Measurements from ENCODE around the gene CRB1.

- TF ChIP-seq, protein P1, sequence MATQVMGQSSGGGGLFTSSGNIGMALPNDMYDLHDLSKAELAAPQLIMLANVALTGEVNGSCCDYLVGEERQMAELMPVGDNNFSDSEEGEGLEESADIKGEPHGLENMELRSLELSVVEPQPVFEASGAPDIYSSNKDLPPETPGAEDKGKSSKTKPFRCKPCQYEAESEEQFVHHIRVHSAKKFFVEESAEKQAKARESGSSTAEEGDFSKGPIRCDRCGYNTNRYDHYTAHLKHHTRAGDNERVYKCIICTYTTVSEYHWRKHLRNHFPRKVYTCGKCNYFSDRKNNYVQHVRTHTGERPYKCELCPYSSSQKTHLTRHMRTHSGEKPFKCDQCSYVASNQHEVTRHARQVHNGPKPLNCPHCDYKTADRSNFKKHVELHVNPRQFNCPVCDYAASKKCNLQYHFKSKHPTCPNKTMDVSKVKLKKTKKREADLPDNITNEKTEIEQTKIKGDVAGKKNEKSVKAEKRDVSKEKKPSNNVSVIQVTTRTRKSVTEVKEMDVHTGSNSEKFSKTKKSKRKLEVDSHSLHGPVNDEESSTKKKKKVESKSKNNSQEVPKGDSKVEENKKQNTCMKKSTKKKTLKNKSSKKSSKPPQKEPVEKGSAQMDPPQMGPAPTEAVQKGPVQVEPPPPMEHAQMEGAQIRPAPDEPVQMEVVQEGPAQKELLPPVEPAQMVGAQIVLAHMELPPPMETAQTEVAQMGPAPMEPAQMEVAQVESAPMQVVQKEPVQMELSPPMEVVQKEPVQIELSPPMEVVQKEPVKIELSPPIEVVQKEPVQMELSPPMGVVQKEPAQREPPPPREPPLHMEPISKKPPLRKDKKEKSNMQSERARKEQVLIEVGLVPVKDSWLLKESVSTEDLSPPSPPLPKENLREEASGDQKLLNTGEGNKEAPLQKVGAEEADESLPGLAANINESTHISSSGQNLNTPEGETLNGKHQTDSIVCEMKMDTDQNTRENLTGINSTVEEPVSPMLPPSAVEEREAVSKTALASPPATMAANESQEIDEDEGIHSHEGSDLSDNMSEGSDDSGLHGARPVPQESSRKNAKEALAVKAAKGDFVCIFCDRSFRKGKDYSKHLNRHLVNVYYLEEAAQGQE (IDR thresholded peaks at IDR 0.05; ENCODE audit: borderline replicate concordance), result no peak
- TF ChIP-seq, protein P2, sequence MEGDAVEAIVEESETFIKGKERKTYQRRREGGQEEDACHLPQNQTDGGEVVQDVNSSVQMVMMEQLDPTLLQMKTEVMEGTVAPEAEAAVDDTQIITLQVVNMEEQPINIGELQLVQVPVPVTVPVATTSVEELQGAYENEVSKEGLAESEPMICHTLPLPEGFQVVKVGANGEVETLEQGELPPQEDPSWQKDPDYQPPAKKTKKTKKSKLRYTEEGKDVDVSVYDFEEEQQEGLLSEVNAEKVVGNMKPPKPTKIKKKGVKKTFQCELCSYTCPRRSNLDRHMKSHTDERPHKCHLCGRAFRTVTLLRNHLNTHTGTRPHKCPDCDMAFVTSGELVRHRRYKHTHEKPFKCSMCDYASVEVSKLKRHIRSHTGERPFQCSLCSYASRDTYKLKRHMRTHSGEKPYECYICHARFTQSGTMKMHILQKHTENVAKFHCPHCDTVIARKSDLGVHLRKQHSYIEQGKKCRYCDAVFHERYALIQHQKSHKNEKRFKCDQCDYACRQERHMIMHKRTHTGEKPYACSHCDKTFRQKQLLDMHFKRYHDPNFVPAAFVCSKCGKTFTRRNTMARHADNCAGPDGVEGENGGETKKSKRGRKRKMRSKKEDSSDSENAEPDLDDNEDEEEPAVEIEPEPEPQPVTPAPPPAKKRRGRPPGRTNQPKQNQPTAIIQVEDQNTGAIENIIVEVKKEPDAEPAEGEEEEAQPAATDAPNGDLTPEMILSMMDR (IDR thresholded peaks at IDR 0.05; ENCODE audit: poor library complexity, severe bottlenecking), result no peak
- TF ChIP-seq EP300 (conservative IDR thresholded peaks at IDR 0.05; ENCODE audit: poor library complexity, severe bottlenecking), result no peak
- no peak for TF ChIP-seq EZH2 (IDR thresholded peaks at IDR 0.05; ENCODE audit: borderline replicate concordance, insufficient read depth, low read length, poor library complexity, severe bottlenecking)
- no peak for TF ChIP-seq TAF1 (IDR thresholded peaks at IDR 0.05; ENCODE audit: low read depth)
- TF ChIP-seq POLR2AphosphoS5 (IDR thresholded peaks at IDR 0.05), result no peak
- no peak for TF ChIP-seq MXI1 (conservative IDR thresholded peaks at IDR 0.05; ENCODE audit: poor library complexity, severe bottlenecking)
- TF ChIP-seq SMC3 (conservative IDR thresholded peaks at IDR 0.05; ENCODE audit: poor library complexity), result no peak
- no peak for TF ChIP-seq RAD21 (conservative IDR thresholded peaks at IDR 0.05)
These were observed 33.5 kb upstream of the CRB1 start for GRCh38 chr1:197234581-197234980.

Data from neural cell (in vitro differentiated cells).